Activated CD8-positive, alpha-beta memory T cell treated with anti-CD3 and anti-CD28 coated beads for 1 hour (primary cell): ENCODE results near the gene ALDH6A1.
A peak's percentile ranks its signal among the peaks of the same experiment; 100 is the strongest.

Source experiments
- DNase-seq, 2 donors: peaks; one replicate each; pipeline ENCODE4 v3.0.0-alpha.2; 2020; ENCODE audit warnings: low read depth in 1 of 2; ENCODE audit errors: extremely low read depth in 1 of 2

ALDH6A1 gene

GRCh38 chr14:74049876-74050495 is 34.3 kb downstream of the ALDH6A1 start:
- no peak for DNase-seq

- no peak for DNase-seq
Measured at GRCh38 chr14:74048281-74048680, 36.0 kb downstream of the ALDH6A1 start.

- no peak for DNase-seq
Measured at GRCh38 chr14:74045522-74045921, 38.7 kb downstream of the ALDH6A1 start.

- no peak for DNase-seq
Measured at GRCh38 chr14:74042296-74042695, 42.0 kb downstream of the ALDH6A1 start.

GRCh38 chr14:74038020-74038859 is 46.0 kb downstream of the ALDH6A1 start:
- no peak for DNase-seq

GRCh38 chr14:74035556-74035955 is 48.7 kb downstream of the ALDH6A1 start:
- no peak for DNase-seq

GRCh38 chr14:74034572-74034971 is 49.7 kb downstream of the ALDH6A1 start:
- DNase-seq: no peak

- no peak for DNase-seq
Measured at GRCh38 chr14:74029136-74029535, 55.1 kb downstream of the ALDH6A1 start.

GRCh38 chr14:74022346-74022745 is 61.9 kb downstream of the ALDH6A1 start:
- DNase-seq: no peak

- DNase-seq: no peak
Measured at GRCh38 chr14:74019408-74020137, 64.7 kb downstream of the ALDH6A1 start.

GRCh38 chr14:74018586-74019407 is 65.5 kb downstream of the ALDH6A1 start, which contains the start of the genes BBOF1 and ENTPD5:
TSS of gene BBOF1 (plus strand) at chr14:74019349. CDS start at chr14:74019479, 130 bp downstream.
TSS of gene ENTPD5 (minus strand) at chr14:74019288. CDS start at chr14:73988102, 31,186 bp downstream.
- peak; percentile 46 to 77 for DNase-seq

- DNase-seq: no peak
Measured at GRCh38 chr14:74018174-74018585, 66.1 kb downstream of the ALDH6A1 start.

- no peak for DNase-seq
Measured at GRCh38 chr14:74015963-74016362, 68.3 kb downstream of the ALDH6A1 start.

GRCh38 chr14:74015176-74015575 is 69.1 kb downstream of the ALDH6A1 start:
- DNase-seq: no peak

GRCh38 chr14:74014299-74014698 is 70.0 kb downstream of the ALDH6A1 start:
- no peak for DNase-seq

- no peak for DNase-seq
Measured at GRCh38 chr14:74008843-74009499, 75.3 kb downstream of the ALDH6A1 start.
